GM18861 (cell line): Measurements from ENCODE around the gene FBXL7.

Experiments used
- ATAC-seq: cut with Tn5 transposase; IDR thresholded peaks from one replicate; pipeline ENCODE4 v1.9.1; 2021; ENCODE audit not compliant: unreplicated experiment

The FBXL7 gene

GRCh38 chr5:15702102-15702501, 202.1 kb downstream of the FBXL7 start:
- no peak for ATAC-seq

- ATAC-seq = no peak
Measured at GRCh38 chr5:15703901-15704300, 203.9 kb downstream of the FBXL7 start.

- no peak for ATAC-seq
Measured at GRCh38 chr5:15704397-15704947, 204.5 kb downstream of the FBXL7 start.

GRCh38 chr5:15707631-15708030, 207.7 kb downstream of the FBXL7 start:
- ATAC-seq = no peak

- ATAC-seq = no peak
Measured at GRCh38 chr5:15711892-15712291, 211.9 kb downstream of the FBXL7 start.

DNA sequence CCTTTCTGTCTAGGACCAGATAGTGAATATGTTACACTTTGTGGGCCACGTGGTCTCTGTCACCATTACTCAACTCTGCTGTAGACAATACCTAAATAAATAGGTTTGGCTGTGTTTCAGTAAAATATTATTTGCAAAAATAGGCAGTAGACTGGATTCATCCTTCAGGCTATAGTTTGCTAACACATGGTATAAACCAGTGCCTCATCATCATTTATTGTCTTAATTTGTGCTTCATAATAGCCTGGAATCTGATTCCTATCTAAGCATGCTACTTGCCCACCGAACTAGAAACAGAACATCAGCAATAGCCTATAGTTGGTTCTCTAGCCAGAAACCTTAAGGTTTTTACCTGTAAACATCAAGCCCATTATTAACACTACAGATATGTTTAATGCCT, 215.6 kb downstream of the FBXL7 start:
- no peak for ATAC-seq

DNA sequence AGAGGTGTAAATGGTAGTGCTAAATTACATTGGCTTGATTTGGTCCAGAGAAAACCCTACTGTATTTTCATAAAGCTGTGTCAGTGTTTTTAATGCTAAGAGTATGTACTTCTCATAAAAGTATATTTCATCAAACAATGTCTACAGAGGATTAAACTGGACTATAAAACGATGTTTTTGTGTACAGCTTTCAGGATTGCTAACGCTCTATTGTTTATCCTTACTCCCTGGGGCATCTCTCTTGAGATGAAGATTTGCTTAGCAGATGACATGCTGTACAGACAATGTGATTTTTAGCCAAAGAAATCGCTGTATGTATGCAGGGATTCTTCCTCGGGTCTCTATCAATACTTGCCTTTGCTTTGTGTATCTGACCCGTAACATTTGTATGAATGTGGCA, 216.0 kb downstream of the FBXL7 start:
- ATAC-seq = no peak

- no peak for ATAC-seq
Measured at GRCh38 chr5:15717001-15717400, 217.0 kb downstream of the FBXL7 start.

GRCh38 chr5:15718421-15719179, 218.6 kb downstream of the FBXL7 start:
- no peak for ATAC-seq

GRCh38 chr5:15719784-15720183, 219.8 kb downstream of the FBXL7 start:
- ATAC-seq = no peak

GRCh38 chr5:15720515-15720914, 220.5 kb downstream of the FBXL7 start:
- no peak for ATAC-seq

DNA sequence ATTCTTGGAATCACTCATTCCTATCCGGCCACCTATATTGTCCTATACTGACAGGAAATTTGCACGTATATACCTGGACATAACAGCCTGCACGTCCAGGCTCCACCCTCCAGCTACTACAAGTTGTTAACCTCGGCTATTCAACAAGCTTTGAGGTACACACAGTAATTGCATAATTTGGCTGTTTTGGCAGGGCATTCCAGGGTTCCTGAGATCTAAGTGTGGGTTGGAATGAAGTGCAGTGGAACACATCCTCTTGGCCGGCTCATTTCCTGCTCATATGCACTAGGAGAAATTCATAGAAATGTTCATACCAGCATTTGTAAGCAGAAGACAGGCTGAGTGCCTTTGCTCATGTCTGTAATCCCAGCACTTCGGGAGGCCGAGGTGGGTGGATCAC, 222.3 kb downstream of the FBXL7 start:
- ATAC-seq = no peak

DNA sequence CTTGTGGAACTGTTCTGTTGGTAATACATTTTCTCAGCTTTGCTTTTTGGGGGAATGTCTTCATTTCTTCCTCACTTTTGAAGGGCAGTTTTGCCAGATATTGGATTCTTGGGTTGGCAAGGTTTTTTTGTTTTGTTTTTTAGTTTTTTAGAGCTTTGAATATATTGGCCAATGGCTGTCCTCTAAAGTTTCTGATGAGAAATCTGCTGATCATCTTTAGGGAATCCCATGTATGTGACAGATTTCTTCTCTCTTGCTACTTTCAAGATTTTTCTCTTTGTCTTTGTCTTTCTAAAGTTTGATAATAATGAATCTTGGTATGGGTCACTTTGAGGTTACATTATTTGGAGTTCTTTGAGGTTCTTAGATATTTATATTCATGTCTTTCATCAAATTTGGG, 227.4 kb downstream of the FBXL7 start:
- no peak for ATAC-seq

GRCh38 chr5:15728811-15729210, 228.8 kb downstream of the FBXL7 start:
- ATAC-seq = no peak

- ATAC-seq = no peak
Measured at GRCh38 chr5:15731699-15732098, 231.7 kb downstream of the FBXL7 start.

GRCh38 chr5:15734058-15734457, 234.1 kb downstream of the FBXL7 start:
- no peak for ATAC-seq

DNA sequence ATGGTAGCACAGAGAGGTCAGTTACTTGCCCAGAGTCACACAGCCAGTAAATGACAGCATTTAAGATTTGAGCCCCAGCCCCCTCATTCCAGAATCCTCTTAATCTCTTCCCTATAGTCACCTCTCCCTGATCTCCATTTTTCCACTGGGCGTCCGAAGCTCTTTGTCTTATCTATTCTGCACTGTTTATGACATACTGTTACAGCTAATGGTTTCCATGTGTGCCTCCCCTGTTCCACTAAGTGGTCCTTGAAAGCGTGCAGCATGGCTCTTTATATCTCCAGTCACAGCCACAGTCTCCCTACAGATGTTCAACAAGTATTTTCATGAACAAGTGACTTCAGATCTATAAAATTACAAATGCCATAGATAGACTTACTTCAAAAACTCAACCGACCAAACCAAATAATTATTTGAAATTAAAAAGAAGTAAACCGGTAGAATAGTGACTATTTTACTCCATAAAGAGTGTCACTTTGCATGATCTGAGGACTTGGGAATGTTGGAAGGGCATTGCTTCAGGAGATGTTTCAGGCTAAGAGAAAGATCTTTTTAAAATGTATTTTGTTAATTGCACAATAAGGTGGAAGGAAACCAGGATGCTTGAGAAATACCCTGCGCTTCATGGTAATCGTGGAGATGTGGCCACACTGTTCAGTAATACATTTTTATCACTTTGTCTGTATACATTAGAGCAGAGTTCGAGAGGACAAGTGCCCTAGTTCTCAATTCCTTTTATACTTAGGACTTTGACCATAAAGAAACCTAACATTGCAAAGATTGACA, 237.2 kb downstream of the FBXL7 start:
- no peak for ATAC-seq

- no peak for ATAC-seq
Measured at GRCh38 chr5:15737871-15738664, 238.1 kb downstream of the FBXL7 start.

DNA sequence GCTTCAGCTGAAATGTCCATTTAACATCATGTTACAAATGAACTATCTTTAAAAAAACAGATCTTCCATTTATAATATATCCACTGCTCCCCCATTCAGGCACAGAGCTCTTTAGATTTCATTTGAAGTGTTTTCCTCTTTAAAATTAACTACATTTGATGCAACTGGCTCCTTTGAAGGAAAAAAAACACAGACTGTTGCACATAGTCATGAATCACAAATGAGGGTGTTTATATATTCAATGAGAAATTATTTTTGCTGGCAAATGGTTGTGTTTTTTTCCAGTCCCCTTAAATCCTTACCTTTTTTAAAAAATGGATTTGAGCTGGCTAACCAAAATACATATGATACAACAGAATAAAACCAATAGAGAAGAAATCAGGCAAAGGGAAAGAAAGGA, 240.4 kb downstream of the FBXL7 start:
- no peak for ATAC-seq

DNA sequence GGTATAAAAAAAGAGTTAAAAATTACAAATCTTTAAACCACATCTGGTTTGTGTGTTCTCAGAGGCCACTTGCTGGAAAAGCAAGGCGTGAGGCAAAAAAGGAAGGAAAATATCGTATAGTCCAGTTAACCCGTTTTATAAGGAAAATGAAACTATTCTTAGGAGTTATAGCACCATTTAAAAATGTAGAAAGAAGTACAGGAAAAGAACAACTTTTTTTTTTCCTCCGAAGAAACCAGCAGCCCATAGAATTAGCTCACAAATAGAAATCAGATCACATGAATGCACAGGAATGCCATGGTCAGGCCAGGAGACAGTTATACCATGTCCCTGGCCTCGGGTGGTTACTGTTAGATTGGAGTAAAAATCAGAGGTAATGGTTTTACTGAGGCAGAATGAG, 241.6 kb downstream of the FBXL7 start:
- no peak for ATAC-seq

DNA sequence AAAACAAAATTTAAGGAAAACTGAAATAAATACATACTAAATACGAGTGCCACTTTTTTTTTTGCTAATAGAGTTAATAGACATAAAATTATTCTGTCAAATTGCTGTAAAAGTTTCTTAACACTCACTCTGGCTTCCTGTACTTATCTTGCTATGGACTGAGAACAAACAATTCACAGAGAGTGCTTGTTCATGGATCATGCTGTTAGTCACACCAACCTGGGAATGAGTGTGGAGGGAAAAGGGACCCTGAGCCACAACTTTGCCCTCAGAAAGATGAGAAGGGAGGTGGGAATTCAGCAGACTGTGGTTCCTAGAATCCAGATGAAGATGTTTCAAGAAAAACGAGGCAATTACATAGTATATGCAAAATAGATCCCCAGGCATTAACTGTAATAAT, 246.9 kb downstream of the FBXL7 start:
- no peak for ATAC-seq
